Right renal pelvis (tissue), 4 donors: ENCODE measurements around the gene SYT1. TPM values are rescaled to one million over a fixed set of nuclear protein-coding genes. Genes with fewer than 3 reads are reported as not detected.

ENCODE experiments used
- DNase-seq, 4 donors: peaks; one replicate each; pipeline ENCODE4 v3.0.0-alpha.2; 2013; ENCODE audit warnings: low read depth in 4 of 4, low spot score in 3 of 4, missing footprints in 1 of 4
- polyA plus RNA-seq, 4 donors: library from polyadenylated mRNA; unstranded; fragments of 120-200 nt; gene quantifications; one replicate each; pipeline ENCODE4 v1.2.1, GENCODE V29; 2013; ENCODE audit not compliant: insufficient read length in 4 of 4

Gene SYT1
- polyA plus RNA-seq, 4 donors, result 17.0 to 25.3 (median 24.8) TPM

DNA sequence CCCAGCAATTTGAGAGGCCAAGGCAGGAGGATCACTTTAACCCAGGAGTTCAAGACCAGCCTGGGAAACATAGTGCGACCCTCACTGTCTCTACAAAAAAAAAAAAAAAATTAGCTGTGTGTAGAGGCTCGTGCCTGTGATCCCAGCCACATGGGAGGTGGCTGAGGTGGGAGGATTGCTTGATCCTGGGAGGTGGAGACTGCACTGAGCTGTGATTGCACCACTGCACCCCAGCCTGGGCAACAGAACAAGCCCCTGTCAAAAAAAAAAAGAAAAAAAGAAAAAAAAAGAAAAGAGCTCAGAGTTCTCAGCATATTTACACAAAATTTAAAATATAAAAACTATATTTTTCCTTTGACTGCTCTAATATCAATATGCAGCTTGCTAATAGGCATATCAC is 260.8 kb downstream of the SYT1 start:
- DNase-seq, result no peak

DNA sequence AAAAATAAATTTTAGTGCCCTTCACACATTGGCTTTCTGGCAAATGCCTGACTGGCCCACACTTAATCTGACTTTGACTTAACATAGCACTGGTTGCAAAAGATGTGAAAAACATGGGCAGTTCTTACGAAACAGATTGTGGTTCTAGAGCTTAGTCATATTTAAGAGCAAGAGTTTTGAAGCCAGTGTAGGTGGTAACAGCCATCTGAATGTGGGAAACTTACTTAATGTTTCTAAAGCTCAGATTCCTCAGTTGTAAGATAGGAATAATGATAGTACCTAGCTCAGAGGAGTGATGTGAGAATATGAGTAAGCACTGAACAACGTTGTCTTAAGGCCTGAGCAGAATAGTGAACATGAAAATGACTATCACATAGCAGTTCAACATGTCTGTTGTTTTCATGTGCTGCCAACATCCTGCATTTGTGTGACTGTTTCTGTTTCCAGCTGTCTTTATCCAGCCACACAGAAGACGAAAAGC is 262.7 kb downstream of the SYT1 start:
- no peak for DNase-seq

DNA sequence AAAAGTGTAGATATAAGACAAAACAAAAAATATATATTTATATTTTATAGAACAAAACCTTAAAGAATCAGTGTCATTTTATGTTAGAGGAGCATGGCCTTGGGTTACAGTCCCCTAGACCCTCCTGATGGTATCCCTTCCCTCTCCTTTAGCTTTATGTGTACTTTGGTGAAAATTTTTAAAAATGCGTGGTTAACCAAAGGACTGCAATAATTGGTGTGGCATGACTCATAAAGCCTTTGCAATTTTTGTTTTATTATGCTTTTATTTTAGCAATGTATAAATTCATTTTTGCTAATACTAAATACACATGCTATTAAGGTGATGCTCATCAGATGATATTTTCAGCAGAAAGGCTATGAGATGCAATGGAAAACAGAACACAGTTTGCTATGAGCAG is 264.4 kb downstream of the SYT1 start:
- DNase-seq, result no peak

DNA sequence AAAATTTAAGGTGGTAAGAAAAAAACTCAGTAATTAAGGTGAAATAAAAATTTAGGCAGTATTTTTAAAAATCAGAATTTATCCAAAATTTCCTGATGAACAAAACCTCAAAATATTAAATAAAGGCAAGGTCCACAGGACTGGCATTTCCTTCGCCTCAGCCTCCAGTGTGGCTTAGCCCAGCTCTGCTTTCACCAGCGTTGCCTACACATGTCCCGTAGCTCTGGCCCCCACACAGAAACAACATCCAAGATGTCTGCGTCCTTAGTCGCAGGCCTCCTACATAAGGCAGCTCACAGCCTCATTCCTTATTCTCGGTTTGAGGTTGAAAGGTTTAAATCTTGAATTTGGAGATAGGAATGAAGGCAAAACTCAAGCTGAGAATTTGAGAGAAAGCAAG is 274.3 kb downstream of the SYT1 start:
- DNase-seq, result no peak

DNA sequence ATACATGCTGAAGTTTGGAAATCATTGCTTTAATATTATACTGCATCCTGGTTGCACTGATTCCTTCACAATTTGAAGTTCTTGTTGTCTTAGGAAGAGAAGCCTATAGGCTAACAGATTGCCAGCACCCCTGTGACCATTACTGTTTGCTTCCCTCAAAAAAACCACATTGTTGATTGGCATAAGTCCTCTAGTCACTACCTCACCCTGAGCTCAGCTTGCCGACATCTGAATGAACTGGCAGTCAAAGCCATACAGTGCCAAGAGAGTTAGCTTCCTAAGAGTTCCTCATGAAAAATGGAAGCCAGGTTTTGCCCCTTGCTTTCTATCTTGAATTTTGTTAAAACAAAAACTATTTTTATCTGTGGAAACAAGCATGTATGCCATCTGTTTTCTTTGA is 276.1 kb downstream of the SYT1 start:
- no peak for DNase-seq

DNA sequence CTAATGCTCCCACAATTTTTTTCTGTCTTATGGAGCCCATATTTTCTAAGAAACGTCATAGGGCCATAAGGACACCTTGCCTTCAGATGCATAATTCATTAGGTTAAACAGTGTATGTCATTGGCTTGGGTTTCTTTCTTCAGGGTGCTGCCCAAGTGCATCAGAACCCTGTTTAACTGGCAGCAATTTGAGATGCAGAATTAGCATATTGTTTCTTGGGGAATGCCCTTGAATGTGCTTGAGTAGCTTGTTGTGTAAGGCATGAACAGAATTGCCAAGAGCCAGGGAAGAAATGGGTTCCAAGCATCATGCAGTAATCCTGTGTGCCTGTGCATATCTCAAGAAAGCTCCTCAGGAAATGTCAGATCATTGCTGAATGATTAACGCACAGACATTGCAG is 277.2 kb downstream of the SYT1 start:
- no peak for DNase-seq

DNA sequence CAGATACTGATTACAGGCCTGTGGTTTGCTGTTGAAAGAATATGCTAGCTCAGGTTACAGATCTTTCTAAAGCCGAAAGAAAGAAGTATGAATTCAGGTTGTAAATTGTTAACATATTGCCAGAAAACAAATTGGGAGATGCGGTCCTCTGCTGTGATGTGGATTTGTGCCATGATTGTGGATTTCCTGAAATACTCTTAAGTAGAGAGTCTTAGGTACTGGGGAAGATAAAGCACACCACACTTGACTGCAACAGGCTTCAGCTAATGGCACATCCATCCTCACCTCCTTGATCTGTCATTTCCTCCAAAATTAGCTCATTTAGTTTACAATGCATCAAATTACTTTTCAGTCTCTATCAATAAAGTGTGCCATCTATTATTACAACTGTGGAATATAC is 279.2 kb downstream of the SYT1 start:
- no peak for DNase-seq

DNA sequence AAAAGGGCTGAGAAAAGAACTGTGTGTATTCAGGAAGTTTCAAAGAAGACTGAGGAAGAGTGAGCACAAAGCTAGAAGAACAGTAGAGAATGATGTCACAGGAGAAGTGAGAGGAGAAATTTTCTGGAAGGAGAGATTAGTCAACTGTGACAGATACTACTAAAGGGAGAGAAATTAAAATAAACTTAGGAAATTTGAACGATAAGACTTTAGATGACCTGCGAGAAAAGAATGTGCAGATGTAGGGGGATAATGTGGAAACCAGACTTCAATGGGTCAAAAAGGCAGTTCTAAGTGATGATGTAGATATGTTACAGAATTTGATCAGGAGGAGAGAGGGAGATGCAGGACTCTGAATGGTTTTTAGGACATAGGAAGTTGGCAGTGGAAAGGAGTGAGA is 287.4 kb downstream of the SYT1 start:
- no peak for DNase-seq

DNA sequence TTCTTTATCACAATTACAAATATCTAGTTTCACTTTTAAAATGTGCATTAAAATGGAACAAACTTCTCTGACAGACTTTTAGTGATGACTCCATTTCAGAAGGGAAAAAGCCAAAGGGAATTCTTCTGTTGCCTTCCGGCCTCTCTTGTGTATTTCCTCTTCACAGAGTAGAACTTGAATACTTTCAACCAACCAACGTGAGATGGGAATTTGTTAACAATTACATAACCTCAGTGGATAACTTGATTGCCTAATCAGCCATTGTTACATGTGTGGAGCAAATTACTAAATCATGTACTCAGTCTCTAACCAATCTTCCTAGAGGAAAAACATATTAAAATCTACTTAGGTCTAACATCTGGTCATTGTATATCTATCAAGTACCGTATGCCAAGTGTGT is 291.1 kb downstream of the SYT1 start:
- DNase-seq, result no peak

DNA sequence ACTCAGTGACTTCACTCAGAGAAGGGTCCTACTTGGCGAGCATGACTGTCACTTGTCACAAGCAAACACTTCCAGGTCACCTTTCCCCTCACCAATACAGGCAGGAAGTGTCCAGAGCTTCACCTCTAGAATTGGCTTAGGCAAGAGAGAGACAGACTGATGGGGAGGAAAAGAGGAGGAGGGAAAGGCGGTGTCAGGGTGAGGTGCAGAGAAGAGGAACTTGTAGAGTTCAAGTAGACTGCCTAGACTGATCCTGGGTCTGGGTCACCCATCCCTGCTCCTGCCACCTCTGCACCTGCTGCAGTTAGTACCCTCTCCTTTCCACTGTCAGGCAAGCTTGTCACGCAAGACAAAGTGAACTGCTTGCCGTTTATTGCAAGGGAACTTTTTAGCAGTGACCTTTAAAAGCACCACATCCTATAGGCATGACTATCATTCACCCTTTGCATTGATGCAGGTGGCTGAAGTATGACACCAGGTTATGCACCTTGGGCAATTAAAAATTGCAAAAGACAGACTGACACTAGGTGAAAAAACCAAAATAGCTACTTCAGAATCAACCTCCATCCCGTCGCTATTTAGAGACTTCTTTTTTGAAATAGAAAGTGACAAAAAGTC is 292.4 kb downstream of the SYT1 start:
- DNase-seq, result no peak

DNA sequence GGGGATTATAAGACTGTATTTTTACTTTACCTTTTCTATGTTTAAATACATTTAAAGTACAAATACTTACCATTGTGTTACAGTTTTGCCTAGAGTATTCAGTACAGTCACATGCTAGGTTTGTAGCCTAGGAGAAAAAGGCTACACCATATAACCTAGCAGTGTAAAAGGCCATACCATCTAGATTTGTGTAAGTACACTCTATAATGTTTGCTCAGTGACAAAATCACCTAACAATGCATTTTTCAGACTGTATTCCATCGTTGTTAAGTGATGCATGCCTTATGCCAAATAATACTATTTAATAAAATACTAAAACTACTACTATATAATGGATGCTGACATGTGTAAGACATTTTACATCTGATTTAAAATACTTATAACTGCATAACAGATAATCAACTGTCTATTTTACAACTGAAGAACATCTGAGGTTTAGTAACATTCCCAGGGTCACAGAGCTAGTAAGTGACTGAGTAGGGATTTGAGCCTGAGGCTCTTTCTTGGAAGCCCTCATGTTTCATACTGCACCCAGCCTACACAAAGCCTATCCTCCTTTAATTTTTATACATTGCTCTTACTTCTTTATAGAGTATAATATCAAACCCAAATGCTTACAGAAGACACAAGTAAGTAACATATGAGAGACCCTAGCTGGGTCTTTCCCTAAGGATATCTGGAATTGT is 296.8 kb downstream of the SYT1 start:
- no peak for DNase-seq

DNA sequence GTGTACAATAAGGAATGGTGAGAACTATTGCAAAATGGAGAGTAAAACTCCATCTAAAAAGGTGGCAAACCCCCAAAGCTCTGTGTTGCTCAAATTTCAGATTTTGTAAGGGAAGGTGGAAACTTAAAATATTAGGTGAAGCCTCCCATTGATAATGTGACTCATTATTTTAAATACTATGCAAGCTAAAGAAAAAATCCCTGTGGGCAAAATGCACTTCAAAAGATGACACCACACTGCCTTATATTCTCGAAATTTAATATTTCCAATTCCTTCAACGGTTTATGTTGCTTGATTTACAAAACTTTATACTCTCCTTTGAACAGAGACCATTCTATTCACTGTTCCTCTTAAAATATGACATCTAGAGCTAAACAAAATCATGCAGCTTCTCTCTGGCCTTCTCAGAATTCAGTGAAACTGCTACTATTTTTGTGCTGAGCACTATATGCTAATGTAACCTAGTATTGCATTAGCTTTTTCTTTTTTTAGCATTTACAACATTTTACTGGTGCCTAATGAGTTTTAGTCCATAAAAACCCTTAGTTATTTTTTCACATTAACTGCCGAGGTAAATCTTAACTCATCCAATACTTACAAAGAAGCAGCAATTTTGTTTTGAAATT is 297.7 kb downstream of the SYT1 start:
- DNase-seq, result no peak

DNA sequence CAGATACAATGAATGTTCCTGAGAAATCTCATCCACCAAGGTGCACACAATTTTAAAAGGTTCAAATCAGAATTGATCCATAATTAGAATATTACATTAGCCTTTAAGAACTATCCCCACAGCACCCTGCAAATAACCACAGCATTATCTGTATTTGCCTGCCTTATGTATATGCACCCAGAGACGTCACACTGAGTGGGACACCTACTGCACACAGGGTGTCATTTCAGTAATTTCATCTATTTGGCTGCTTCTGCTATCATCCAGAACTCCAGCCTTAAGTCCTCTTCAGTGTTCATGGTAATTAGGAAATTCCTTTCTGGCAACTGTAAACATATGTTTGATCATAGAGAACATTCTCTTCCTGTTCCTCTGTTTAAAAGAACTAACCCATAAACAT is 298.4 kb downstream of the SYT1 start:
- no peak for DNase-seq

DNA sequence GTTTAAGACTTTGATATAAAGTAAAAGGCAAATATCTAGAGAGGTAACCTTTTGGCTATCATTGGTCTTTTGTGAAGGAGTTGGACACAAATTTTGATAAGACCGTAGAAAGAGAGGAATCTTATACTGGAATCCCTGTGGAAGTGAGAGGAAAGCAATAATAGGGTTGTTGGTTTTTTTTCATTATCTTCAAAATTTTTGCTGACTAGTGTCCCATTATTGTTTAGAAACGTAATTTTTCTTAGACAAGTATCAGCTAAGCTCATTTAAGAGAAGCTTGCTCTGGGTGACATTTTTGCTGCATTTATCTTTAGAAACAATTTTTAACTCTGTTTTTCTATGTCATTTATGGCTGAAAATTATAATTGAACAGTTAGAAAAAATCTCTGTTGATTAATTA is 300.3 kb downstream of the SYT1 start:
- DNase-seq, result no peak

DNA sequence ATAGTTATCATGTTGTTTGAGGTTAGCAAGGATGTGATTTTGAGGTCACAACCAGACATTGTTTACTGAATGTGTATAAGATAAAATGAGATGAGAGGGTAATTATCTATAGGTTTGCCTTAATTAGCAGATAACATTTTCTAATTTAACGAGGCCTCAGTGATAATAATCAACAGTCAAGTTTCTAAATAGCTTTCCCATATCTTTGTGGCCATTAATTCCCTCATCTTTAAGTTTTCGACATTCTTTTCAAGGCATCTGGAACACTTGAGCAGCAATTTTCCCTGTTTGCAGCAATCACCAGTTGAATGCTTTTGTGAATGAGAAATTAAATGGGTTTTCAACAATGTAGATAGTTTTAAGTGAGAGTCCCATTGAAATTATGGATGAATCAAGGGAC is 304.1 kb downstream of the SYT1 start:
- DNase-seq, result no peak

DNA sequence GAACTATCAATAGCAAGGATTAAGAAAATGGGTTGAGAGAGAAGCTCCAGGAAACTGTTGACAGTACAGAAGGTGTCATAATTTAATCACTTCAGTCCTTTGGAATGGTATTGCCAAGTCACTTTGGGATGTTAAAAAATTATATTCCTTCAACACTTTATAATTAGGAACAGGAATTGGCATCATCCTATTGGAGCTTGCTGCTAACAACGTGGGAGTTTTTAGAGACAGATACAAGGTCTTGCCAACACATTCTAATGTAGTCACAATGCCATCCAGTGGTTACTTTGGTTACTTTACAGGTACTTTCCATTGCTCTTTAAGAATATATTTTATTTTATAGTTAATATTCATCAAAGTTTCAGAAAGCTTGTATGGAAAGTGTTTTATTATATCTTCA is 310.1 kb downstream of the SYT1 start:
- DNase-seq, result peak in 2 of 4 donors; percentile 16 to 17

DNA sequence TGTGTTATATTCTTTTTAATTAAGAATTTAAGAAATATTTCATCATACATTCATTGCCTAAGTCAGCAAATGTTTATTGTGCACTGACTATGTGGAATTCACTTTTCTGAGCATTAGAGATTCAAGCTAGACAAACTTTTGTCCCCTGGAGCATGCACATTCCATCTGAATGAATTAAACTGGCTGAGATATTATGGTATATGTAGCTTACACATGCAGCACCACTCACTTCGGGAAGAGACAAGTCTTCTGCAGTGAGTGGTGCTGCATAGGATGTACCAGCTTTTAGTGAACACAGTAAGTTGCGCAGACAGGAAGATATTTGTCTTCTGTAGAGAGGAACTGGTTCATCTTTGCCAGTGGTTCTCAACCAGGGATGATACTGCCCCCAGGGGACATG is 318.4 kb downstream of the SYT1 start:
- no peak for DNase-seq

DNA sequence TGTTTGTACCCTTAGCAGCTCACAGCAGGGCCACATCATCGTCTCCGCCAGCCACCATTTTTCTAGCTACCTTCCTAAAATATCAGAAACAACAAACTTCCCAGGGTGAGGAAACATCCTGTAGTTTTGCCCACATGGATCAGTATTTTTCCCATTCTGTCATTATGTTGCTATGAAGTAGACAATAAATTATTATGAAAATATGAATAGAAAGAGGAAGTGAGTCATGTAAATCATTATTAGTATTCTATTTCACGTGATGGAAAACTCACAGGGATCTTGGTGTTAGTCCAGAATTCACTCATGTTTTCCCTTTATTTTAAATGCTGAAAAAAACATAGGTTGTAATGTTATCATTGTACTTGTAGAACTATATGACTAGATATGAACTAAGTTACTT is 319.4 kb downstream of the SYT1 start:
- no peak for DNase-seq

DNA sequence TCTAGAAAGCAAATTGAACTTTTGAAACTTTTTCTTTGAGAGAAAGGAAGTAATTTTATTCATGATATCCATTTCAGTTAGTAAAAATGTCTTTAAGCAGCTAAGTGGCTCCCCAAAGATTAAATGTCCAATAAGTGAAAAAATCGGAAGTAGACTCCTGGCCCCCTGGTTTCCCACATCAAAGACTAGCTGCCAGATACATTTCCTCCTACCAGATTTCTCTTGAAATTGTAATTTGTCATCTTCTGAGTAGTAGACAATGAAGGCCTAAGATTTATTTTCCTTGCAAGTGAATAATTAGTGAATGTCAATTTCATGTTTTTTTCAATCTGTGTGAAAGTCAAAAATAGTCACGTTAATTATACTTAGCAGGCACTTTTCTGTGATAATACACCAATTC is 321.9 kb downstream of the SYT1 start:
- no peak for DNase-seq

DNA sequence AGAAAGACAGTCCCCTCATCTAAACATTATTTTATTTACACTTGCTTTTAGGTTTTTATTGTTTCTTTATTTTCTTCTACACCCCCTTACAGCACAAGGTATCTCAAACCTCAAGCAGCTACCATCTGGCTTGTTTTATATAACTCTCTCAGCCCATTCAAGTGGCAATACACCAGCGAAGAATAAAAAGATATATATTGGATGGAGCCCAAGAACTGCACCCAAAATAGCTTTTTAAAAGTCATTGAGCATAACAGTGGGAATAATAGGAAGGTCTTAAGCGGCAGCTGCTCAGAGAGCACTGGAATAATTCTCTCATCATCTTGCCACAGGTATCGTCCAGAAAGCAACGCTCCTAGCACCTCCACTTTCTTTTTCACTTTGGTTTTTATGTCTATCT is 322.5 kb downstream of the SYT1 start:
- no peak for DNase-seq

DNA sequence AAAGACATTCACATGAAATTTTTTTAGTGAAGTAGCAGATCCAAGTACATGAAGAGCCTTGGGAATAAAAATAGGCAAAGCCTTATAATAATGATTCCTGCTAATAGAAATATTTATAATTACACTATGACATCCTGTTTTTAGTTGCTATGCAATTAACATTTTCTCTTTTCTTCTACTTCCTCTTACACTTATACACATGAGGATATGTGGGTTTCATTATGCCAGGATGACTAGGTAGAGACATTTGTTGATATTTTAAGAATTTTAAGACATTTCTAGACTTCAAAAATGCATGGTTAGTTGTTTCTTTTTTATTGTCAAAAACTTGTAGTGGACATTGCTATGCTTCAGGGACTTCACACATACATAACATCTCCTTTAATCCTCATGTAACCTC is 326.8 kb downstream of the SYT1 start:
- DNase-seq, result no peak

DNA sequence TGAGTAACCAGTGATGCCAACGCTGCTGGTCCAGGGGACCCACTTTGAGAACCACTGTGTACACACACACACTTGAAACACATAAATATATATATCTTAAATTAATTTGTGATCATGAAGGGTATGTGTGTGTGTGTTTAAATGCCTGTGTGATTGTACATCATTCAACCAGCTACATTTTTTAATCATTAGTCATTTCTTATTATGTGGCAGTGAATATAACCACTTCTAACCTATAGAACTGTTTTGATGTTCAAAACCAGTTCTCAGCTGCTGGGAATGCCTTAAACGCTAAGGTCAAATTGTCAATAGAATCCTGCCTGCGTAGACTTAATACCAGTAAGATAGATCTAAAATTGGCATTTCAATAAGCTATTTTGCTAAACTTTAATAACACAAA is 330.0 kb downstream of the SYT1 start:
- DNase-seq, result no peak
